ENCODE measurements around the gene CD14.
"Not testable (repeated sequence)": the region's sequence is repeated elsewhere in the genome, so short reads cannot be mapped to it uniquely, and the experiment has no call there.

CD14 gene

GRCh38 chr5:140595538-140596300 lies 37.3 kb downstream of the CD14 start:
- no peak for DNase-seq (ENCODE audit: low read depth)

DNA sequence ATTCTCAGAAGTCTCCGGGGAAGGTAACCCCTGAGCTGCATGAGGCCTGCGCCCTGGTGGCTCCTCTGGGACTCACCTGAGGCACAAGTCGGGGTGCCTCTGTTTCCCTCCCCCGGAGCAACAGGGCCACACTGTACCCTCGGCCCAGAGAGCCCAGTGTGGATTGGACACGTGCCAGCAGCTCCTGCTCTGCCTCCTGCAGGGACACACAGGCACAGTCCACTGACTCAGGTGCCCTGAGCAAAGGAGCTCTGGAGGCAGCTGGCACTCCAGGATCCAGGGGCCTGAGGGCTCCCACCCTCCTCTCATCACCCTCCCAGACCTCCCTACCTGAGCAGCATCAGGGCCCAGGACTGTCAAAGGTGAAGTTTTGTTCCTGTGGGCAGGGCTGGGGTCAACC lies 38.8 kb downstream of the CD14 start:
- DNase-seq (ENCODE audit: low read depth) = no peak

DNA sequence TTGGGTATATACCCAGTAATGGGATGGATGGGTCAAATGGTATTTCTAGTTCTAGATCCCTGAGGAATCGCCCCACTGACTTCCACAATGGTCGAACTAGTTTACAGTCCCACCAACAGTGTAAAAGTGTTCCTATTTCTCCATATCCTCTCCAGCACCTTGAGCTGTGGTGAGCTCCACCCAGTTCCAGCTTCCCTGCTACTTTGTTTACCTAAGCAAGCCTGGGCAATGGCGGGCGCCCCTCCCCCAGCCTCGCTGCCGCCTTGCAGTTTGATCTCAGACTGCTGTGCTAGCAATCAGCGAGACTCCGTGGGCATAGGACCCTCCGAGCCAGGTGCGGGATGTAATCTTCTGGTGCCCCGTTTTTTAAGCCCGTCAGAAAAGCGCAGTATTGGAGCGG lies 39.9 kb downstream of the CD14 start:
- DNase-seq (ENCODE audit: low read depth) = not testable (repeated sequence)

- no peak for DNase-seq (ENCODE audit: low read depth)
Measured at GRCh38 chr5:140591747-140592372, 41.1 kb downstream of the CD14 start.

DNA sequence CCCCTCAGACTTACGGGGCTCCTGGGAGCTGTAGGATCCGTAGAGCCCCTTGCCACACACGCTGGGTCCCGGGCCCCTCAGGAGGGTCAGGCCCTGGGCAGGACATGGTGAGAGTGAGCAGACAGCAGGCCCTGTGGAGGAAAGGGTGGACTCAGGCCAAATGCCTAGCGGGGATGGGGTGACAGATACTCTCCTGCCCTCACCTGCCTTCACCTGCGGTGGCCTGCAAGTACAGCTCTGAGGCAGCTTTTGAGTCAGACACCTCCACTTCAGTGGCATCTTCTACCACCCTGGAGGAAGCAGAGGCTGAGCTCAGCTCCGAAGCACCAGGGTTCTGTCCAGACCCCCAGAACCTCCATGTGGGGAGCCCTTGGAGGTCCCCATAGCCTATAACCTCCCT lies 42.1 kb downstream of the CD14 start:
- no peak for DNase-seq (ENCODE audit: low read depth)

GRCh38 chr5:140588311-140589070 lies 44.5 kb downstream of the CD14 start:
- no peak for DNase-seq (ENCODE audit: low read depth)

- DNase-seq (ENCODE audit: low read depth) = no peak
Measured at GRCh38 chr5:140587495-140587894, 45.5 kb downstream of the CD14 start.

Data from T-helper 22 cell (primary cell).